GM12878 (cell line): ENCODE data around the gene VIPAS39. TPM values are rescaled to one million over a fixed set of nuclear protein-coding genes. Genes with fewer than 3 reads are reported as not detected.

Source experiments
- BMI1 ChIP-seq: fragments of 450-650 bp; IDR thresholded peaks from 2 replicates; pipeline ENCODE4 v1.6.1; 2016; ENCODE audit warnings: mild to moderate bottlenecking, moderate library complexity, borderline replicate concordance
- CHD2 ChIP-seq: IDR thresholded peaks from 2 replicates; pipeline ENCODE4 v1.6.1; 2011; ENCODE audit warnings: low read depth, low read length, improper control_type of control experiment, borderline replicate concordance
- CUX1 ChIP-seq: IDR thresholded peaks from 2 replicates; pipeline ENCODE4 v1.6.1; 2012; ENCODE audit warnings: improper control_type of control experiment, low read depth, low read length; ENCODE audit not compliant: insufficient replicate concordance
- HSF1 ChIP-seq: fragments of 150-350 bp; IDR thresholded peaks from 2 replicates; pipeline ENCODE4 v1.6.1; 2014; ENCODE audit warnings: mild to moderate bottlenecking, low read depth, low read length
- MTA3 ChIP-seq: IDR thresholded peaks from 2 replicates; pipeline ENCODE4 v1.6.1; 2012; ENCODE audit warnings: low read length, inconsistent platforms, borderline replicate concordance
- MYC ChIP-seq: IDR thresholded peaks from 2 replicates; pipeline ENCODE4 v1.6.1; 2011; ENCODE audit warnings: mild to moderate bottlenecking, low read length, moderate library complexity, inconsistent platforms; ENCODE audit not compliant: insufficient read depth, insufficient replicate concordance, insufficient read length, severe bottlenecking
- PAX8 ChIP-seq: fragments of 450-650 bp; IDR thresholded peaks from 2 replicates; pipeline ENCODE4 v1.6.1; 2017; ENCODE audit warnings: mild to moderate bottlenecking, moderate library complexity
- PML ChIP-seq: IDR thresholded peaks from 2 replicates; pipeline ENCODE4 v1.6.1; 2012; ENCODE audit warnings: low read length, inconsistent platforms
- POLR2A ChIP-seq: IDR thresholded peaks from 2 replicates; pipeline ENCODE4 v1.6.1; 2011; ENCODE audit warnings: low read depth, mild to moderate bottlenecking, low read length
- RAD21 ChIP-seq: IDR thresholded peaks from 2 replicates; pipeline ENCODE4 v1.6.1; 2011; ENCODE audit warnings: mild to moderate bottlenecking, low read depth, low read length, moderate library complexity; ENCODE audit not compliant: insufficient read depth
- SKIL ChIP-seq: fragments of 450-650 bp; IDR thresholded peaks from 2 replicates; pipeline ENCODE4 v1.6.1; 2017; ENCODE audit warnings: mild to moderate bottlenecking, low read depth, inconsistent platforms; ENCODE audit not compliant: poor library complexity, severe bottlenecking
- SMAD5 ChIP-seq: IDR thresholded peaks from 2 replicates; pipeline ENCODE4 v1.6.1; 2016; ENCODE audit warnings: antibody characterized with exemption, low read depth
- ZNF24 ChIP-seq: fragments of 450-650 bp; IDR thresholded peaks from 2 replicates; pipeline ENCODE4 v1.6.1; 2017; ENCODE audit warnings: antibody characterized with exemption, mild to moderate bottlenecking
- polyA plus RNA-seq, 11 experiments: library from polyadenylated mRNA; depleted of rRNA in 4 of 11; unstranded in 6 of 11; stranded (reverse) in 5 of 11; fragments of >200 nt; fragmentation: Nextera tagmentation in 4 of 11; fragmentation: Illumina TruSeq in 1 of 11; extraction: Ambion mirVana in 4 of 11; extraction: Trizol in 1 of 11; gene quantifications; 1 replicate in 1 of 11; 2 replicates in 10 of 11; pipeline versions ENCODE4 v1.2.1 to v1.2.3, GENCODE V29; 2011 to 2016; ENCODE audit warnings: inconsistent platforms in 2 of 11, missing spikeins in 2 of 11, low read depth in 1 of 11
- total RNA-seq, 4 experiments: library from RNA; depleted of rRNA in 3 of 4; stranded (reverse); fragments of >200 nt in 3 of 4; fragmentation: Illumina TruSeq in 1 of 4; extraction: Trizol in 1 of 4; gene quantifications; 2 replicates each; pipeline versions ENCODE4 v1.2.1 to v1.2.3, GENCODE V29; 2013 to 2021

Gene VIPAS39
- total and polyA plus RNA-seq, 10 of the 15 experiments (the other 5 are each of a cell fraction or from before 2014, with no cell fraction given): 6.7 to 38.8 (median 18.5) TPM

GRCh38 chr14:77491056-77491455, 33.7 kb upstream of the VIPAS39 start (continued):
- TF ChIP-seq SKIL: no peak
- TF ChIP-seq SMAD5: no peak
- no peak for TF ChIP-seq POLR2A
- TF ChIP-seq RAD21: no peak
- no peak for TF ChIP-seq MYC
- no peak for TF ChIP-seq CUX1
- no peak for TF ChIP-seq PML
- TF ChIP-seq CHD2: no peak
- TF ChIP-seq BMI1: no peak
- TF ChIP-seq MTA3: no peak
- TF ChIP-seq ZNF24: no peak
- no peak for TF ChIP-seq PAX8
- no peak for TF ChIP-seq HSF1
